ENCODE results near the gene CSNK2A3. TPM values are rescaled to one million over a fixed set of nuclear protein-coding genes. Genes with fewer than 3 reads are reported as not detected.

The CSNK2A3 gene
- total RNA-seq, 1 experiment from 2014 or later = 1.6 TPM

DNA sequence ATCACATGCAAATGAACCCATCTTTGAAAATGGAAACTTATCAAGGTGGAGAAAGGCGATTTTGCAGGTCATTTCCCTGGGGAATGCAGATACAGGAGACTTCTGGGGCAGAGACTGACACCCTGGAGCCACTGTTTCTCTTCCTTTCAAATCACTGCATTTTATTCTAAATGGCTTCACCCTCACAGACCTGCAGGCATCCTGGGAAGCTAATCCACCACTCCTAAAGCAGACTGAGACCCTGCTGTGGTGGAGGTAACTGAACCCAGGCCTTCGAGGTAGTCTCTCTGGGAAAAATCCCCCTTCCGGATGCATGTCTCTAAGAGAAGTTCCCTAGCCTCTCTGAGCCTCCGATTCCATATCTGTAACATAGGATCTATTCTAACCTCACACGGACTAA lies 20.9 kb upstream of the CSNK2A3 start:
- intact Hi-C loops (cut with micrococcal nuclease; ENCODE audit: unreplicated experiment) = no loop called here
- no peak overlapping the region for H3K4me3 ChIP-seq
- no TSS peak for BruUV-seq (replicated peaks)
- H3F3A ChIP-seq (ENCODE audit: insufficient read depth, low read depth) = no peaks in the 10 kb centered on the region
- H3K9me2 ChIP-seq (ENCODE audit: insufficient read depth) = no peaks in the 10 kb centered on the region
- H4K20me1 ChIP-seq (ENCODE audit: insufficient read depth) = no peaks in the 10 kb centered on the region
- no peak overlapping the region for H2AFZ ChIP-seq
- ChIA-PET POLR2A (ENCODE audit: unreplicated experiment) (no interaction called here), CTCF (no interaction called here)
- TF ChIP-seq, protein P1, sequence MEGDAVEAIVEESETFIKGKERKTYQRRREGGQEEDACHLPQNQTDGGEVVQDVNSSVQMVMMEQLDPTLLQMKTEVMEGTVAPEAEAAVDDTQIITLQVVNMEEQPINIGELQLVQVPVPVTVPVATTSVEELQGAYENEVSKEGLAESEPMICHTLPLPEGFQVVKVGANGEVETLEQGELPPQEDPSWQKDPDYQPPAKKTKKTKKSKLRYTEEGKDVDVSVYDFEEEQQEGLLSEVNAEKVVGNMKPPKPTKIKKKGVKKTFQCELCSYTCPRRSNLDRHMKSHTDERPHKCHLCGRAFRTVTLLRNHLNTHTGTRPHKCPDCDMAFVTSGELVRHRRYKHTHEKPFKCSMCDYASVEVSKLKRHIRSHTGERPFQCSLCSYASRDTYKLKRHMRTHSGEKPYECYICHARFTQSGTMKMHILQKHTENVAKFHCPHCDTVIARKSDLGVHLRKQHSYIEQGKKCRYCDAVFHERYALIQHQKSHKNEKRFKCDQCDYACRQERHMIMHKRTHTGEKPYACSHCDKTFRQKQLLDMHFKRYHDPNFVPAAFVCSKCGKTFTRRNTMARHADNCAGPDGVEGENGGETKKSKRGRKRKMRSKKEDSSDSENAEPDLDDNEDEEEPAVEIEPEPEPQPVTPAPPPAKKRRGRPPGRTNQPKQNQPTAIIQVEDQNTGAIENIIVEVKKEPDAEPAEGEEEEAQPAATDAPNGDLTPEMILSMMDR (conservative IDR thresholded peaks at IDR 0.05) = no peak
- TF ChIP-seq EZH2 (IDR thresholded peaks at IDR 0.05; ENCODE audit: low read depth) = no peak
- H3K27me3 ChIP-seq (ENCODE audit: insufficient read depth, low read depth) = peaks cover 20% of the 10 kb centered on the region
- H3K79me2 ChIP-seq (ENCODE audit: low read depth) = no peaks in the 10 kb centered on the region
- H3K9me3 ChIP-seq (ENCODE audit: insufficient read depth, low read depth) = no peaks in the 10 kb centered on the region
- no peaks in the 10 kb centered on the region for H3K4me1 ChIP-seq (replicated peaks; ENCODE audit: insufficient read depth)
- H3K27ac ChIP-seq = no peak overlapping the region
- H3K36me3 ChIP-seq (ENCODE audit: low read depth) = no peaks in the 10 kb centered on the region
- H3K4me2 ChIP-seq = no peak overlapping the region
- no peak for DNase-seq

DNA sequence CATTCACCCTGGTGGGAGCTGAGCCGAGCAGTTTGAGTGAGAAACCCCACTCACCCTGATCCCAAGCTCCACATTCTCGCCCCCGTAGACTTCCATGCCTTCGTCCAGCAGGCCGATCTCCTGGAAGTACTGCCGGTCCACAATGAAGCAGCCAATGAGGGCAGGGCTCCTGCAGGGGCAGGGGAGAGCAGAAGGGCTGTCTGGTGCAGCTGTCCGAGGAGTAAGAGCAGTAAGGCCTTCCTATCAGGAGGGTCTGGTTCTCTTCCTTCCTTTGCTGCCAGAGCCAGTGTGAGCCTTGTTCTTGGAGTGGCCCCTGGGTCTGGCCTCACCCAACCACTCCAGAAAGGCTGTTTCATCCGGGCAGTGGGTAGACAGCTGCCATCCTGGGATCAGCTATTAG lies 19.4 kb upstream of the CSNK2A3 start:
- H3F3A ChIP-seq (ENCODE audit: insufficient read depth, low read depth) = no peaks in the 10 kb centered on the region
- H3K9me2 ChIP-seq (ENCODE audit: insufficient read depth) = no peaks in the 10 kb centered on the region
- no peak for DNase-seq
- no peak overlapping the region for H3K4me3 ChIP-seq
- no peaks in the 10 kb centered on the region for H4K20me1 ChIP-seq (ENCODE audit: insufficient read depth)
- no TSS peak for BruUV-seq (replicated peaks)
- POLR2A ChIA-PET (ENCODE audit: unreplicated experiment) = no interaction called here
- H2AFZ ChIP-seq = no peak overlapping the region
- H3K36me3 ChIP-seq (ENCODE audit: low read depth) = no peaks in the 10 kb centered on the region
- H3K4me2 ChIP-seq = no peak overlapping the region
- no peak for TF ChIP-seq EZH2 (IDR thresholded peaks at IDR 0.05; ENCODE audit: low read depth)
- TF ChIP-seq, protein P1 (conservative IDR thresholded peaks at IDR 0.05) = no peak
- H3K27ac ChIP-seq = no peak overlapping the region
- intact Hi-C loops (cut with micrococcal nuclease; ENCODE audit: unreplicated experiment) = no loop called here
- peaks cover 20% of the 10 kb centered on the region for H3K27me3 ChIP-seq (ENCODE audit: insufficient read depth, low read depth)
- no peaks in the 10 kb centered on the region for H3K9me3 ChIP-seq (ENCODE audit: insufficient read depth, low read depth)
- no peaks in the 10 kb centered on the region for H3K79me2 ChIP-seq (ENCODE audit: low read depth)
- H3K4me1 ChIP-seq (replicated peaks; ENCODE audit: insufficient read depth) = no peaks in the 10 kb centered on the region
- CTCF ChIA-PET = no interaction called here

DNA sequence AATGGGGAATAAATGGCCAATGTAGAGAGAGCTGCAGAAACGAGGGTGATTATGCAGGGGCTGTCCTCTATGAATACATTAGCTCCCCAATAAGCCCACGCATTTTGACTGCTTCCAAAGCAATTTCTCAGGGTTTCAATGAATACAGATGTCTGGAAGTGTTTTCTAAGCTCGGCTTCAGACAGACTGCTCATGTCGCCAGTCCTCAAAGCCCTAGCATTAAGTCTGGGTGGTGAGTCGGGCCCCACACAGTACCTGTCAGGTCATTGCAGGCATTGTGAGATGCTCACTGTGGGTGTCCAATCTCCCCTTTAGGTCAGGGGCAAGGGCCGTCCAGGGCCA lies 17.9 kb upstream of the CSNK2A3 start:
- Histone ChIP-seq H3K27me3 (ENCODE audit: insufficient read depth, low read depth) (peaks cover 16% of the 10 kb centered on the region), H3K9me3 (ENCODE audit: insufficient read depth, low read depth) (no peaks in the 10 kb centered on the region), H3K79me2 (ENCODE audit: low read depth) (no peaks in the 10 kb centered on the region), H3K27ac (no peak overlapping the region), H2AFZ (no peak overlapping the region), H3F3A (ENCODE audit: insufficient read depth, low read depth) (no peaks in the 10 kb centered on the region), H3K9me2 (ENCODE audit: insufficient read depth) (no peaks in the 10 kb centered on the region), H4K20me1 (ENCODE audit: insufficient read depth) (no peaks in the 10 kb centered on the region), H3K4me1 (replicated peaks; ENCODE audit: insufficient read depth) (no peaks in the 10 kb centered on the region), H3K4me3 (no peak overlapping the region), H3K4me2 (no peak overlapping the region), H3K36me3 (ENCODE audit: low read depth) (no peaks in the 10 kb centered on the region)
- ChIA-PET CTCF (no interaction called here), POLR2A (ENCODE audit: unreplicated experiment) (no interaction called here)
- BruUV-seq (replicated peaks) = no TSS peak
- DNase-seq = no peak
- no peak for TF ChIP-seq EZH2 (IDR thresholded peaks at IDR 0.05; ENCODE audit: low read depth)
- TF ChIP-seq, protein P1 (conservative IDR thresholded peaks at IDR 0.05) = no peak
- intact Hi-C loops (cut with micrococcal nuclease; ENCODE audit: unreplicated experiment) = no loop called here

All from PC-9 (cell line).